NCI-H345 treated with DMSO at 0.1 percent for 48 hours (cell line): Measurements from ENCODE around the gene CNN3.

Experiments
- DNase-seq: peaks from one replicate; lab custom pipeline; 2025; ENCODE audit not compliant: unreplicated experiment; lab: John Stamatoyannopoulos, UW

The CNN3 gene

DNA sequence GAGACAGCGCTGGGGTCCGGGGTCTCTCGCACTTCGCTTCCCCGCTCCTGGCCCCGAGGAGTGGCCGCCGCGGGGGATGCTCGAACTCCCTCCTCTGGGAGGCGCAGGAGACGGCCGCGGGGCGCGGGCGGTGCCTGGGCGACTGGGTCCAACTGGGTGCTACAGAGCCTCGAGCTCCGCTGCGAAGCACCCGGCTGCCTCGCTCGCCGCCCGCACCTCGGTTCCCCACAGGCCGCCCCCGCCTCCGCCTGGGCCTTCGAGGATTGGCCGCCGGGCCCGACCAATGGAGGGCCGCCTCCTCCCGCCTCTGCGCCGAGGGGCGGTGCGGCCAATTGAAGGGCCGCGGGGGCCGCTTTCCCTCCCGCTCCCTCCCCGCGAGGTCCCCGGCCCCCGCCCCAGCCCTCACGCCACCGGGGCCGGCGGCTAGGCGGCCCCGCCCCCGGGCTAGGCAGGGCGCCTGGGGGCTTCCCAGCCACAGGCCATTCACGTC, at the start of gene CNN3:
Gene CNN3, minus strand, starts transcription at position 196 of the 490 bp plus-strand sequence. CDS start 216 bp downstream, outside the sequence.
- peak; percentile 62 for DNase-seq

DNA sequence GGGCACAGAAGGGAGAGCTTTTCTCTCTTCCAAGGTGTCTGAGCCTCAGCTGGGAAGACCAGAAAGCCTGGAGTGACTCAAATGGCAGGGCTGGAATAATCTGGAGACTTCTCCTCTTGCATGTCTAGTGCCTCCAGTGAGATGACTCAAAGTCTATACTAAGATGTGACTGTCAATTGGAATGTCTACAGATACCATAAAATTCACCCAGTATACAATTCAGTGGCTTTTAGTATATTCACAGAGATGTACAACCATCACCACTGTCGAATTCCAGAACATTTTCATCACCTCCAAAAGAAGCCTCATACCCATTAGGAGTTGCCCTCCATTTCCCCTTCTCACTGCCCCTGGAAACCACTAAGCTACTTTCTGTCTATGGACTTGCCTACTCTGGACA, 47.9 kb upstream of the CNN3 start:
- DNase-seq: no peak

DNA sequence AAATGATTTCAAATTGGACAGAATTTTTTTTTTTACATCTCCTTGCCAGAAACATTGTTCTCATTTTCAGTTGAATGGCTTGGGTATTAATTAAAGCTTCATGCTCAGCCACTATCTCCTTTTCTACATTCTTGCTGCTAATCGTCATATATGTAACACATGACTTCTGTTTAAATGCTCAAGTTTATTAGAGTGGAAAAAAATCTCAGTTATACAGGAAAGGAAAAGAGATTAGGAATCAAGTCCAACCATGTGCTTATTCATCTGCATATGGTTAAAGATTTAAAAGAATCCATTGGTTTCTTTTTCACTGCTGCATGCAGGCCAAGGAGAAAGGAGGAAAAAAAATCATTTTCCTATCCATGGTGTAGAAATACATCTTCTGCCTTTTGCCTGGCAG, 47.3 kb upstream of the CNN3 start:
- no peak for DNase-seq

DNA sequence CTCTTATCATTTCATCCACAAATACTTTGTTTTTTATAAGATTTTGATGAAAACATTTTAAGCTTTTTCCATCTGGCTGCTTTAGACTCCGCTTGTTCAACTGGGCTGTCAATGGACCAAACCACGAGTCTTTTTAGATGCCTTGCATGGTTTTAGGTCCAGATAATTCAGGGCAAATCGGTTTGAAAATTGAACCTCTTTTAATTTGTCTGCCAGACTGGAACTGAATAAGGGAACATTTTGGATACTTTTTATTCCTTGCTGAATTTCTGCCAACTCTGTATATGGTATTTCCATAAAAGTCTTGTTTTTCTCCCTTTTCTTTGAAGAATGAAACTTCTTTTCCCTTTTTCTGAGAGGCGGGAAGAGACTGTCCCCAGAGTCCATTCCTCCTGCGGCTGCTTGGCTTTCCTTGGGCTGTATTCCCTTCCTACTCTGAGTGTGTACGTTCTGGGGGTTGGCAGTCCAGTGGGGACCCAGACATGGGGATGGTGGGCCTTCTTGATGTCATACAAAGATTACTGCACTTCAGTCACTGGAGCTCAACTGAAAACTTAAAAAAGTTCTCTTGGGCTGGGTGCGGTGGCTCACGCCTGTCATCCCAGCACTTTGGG, 46.5 kb upstream of the CNN3 start:
- no peak for DNase-seq

DNA sequence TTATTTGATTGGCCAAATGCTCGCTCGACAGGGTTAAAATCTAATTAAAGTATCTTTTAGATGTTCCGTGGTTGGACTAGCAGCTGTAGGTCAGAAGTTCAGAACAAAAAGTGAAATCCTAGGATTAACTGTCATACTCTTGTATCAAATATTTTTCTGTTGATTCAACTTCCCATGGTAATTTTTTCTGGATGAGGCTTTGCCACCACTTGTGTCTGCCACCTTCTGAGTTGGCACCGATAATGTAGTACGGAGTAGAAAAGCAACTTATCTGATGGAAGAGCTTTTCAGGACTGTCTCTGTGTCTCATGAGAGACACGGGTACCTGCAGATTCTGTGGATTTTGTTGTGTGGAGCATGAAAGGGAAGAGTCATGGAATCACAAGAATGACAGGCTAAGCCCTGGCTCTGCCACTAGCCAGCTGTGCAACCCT, 44.6 kb upstream of the CNN3 start:
- no peak for DNase-seq

DNA sequence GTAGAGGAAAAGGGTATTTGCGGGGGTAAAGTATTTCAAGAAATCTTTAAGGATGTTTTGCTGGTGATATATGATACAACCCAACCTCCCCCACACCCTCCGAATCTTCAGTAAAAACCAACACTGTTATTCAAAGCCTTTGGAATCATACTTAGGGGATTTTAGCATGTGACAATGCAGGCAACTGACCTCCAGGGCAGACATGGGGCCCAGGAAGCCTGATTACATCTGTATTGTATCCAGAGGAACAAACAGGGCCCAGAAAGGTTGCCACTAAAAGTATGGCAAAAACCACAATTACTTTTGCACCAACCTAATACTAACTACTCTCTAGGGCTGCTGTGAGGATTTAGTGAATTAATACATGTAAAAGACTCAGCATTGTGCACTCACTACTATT, 43.9 kb upstream of the CNN3 start:
- no peak for DNase-seq

DNA sequence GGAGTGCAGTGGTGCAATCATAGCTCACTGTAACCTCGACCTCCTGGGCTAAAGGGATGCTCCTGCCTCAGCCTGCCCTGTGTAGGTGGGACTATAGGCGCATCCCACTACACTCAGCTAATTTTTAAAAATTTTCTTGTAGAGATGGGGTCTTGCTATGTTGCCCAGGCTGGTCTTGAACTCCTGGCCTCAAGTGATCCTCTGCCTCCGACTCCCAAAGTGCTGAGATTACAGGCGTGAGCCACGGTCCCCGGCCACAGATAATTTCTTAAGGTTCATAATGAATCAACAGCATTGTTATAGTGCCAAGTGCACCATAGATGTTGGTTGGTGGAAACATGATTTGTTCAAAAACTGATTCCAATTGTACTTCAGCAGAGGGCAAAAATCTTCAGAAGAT, 42.2 kb upstream of the CNN3 start:
- no peak for DNase-seq

DNA sequence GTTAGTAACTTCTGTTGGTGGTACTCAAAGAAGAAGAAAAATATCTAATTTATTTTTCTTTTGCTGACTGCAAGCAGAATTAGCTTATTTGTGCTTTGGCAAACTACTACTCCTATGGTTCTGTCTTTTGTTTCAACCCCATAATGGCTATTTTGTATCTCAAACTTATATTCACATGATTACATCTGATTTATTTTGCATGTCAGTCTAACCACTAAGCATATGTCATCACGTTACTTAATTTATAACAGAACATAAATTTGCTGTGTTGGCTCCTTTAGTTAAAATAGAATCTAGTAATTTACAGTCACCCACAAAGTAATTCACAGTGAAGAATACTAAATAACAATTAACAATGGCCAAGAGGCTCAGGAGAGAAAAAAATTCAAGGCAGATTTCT, 39.1 kb upstream of the CNN3 start:
- DNase-seq: no peak

DNA sequence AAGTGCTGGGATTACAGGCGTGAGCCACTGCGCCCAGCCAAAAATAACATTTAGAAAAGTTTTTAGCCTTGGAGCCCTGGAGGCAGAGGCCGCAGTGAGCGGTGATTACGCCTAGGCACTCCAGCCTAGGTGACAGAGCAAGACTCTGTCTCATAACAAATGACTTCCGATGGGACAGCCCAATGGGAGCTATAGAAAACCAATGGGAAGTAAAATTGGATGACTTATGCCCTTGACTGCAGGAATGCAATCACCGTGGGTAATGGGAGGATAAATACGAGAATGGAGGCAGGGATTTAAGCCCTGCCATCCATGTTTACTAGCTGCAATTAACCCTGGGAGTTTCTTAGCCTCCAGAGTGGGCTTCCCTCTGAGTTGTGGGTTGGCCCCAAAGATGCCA, 37.0 kb upstream of the CNN3 start:
- DNase-seq: no peak

DNA sequence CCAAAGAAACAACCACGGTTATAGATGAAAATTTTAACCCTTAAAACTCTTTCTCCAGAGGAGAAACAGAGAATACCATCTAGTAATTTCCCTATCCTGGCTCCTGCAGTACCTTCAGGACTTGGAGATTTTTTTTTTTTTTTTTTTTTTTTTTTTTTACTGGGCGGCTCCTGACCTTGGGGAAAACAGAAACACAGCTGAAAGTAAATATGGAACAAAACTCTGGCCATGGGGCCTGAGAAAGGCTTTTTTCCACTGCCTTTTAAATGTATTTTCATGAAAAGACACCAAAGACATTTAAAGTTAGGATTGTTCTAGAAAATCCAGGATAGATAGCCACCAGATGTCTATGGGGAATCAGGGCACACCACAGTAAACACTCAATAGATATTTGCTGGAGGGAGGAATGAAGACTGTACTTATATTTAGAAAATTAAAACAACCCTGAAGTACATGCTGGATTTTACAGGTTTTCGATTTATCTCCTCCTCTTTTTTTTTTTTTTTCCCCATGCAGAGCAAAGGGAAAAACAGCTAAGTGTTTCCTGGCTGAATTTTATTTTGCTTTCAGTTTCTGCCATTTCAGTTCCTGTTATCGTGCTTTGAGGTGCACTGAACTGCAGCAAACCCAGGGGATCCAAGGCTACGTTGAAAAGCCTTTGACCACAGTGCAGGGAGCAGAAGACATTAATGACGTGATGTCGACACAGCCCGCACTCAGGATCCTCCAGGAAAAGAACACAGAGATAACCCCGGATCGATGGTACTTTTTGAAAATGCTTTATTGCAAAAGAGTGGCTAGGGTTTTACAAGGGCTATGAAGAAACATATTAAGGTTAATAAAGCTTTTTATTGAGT, 35.7 kb upstream of the CNN3 start:
- no peak for DNase-seq

DNA sequence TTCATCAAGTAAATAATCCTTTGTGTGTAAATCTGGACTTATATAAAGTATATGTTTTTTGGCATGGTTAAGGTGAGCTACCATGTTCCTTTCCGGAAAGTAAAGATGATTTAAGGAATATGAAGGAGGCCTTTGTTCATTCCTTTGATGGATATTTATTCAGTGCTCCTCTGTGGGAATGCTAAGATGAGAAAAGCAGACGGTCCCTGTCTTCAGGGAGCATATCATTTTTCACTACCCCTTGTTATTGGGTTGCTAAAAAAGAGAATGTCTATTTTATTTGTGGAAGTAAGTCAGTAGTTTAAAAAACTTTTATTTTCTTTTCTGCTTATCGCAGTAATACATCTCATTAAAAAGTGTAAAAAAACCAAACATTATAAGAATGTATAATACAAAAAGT, 35.1 kb upstream of the CNN3 start:
- no peak for DNase-seq

DNA sequence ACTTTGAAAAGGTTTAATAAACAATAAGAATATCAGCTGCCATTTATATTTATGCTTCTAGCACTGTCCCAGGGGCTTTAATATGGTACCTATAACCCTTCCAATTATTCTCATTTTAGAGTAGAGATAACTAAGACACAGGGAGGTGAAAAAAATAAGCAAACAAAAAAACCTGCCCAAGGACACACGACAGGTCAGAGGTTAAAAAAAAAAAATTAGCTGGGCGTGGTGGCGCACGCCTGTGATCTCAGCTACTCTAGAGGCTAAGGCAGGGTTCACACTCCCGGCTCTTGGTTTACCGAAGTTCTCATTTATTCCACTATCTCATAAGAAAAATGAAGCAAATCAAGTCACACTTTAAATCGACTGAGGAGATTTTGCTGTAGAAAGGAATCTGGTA, 34.7 kb upstream of the CNN3 start:
- DNase-seq: no peak

DNA sequence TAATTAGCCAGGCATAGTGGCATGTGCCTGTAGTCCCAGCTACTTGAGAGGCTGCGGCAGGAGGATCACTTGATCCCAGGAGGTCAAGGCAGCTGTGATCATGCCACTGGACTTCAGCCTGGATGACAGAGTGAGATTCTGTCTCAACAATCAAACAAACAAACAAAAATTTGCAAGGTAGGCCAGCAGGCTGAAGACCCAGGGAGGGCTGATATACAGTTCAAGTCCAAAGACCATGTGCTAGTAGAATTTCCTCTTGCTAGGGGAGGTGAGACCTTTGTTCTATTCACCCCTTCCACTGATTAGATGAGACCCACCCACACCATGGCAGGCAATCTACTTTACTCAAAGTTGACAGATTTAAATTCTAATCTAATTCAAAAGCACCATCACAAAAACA, 31.2 kb upstream of the CNN3 start:
- no peak for DNase-seq

DNA sequence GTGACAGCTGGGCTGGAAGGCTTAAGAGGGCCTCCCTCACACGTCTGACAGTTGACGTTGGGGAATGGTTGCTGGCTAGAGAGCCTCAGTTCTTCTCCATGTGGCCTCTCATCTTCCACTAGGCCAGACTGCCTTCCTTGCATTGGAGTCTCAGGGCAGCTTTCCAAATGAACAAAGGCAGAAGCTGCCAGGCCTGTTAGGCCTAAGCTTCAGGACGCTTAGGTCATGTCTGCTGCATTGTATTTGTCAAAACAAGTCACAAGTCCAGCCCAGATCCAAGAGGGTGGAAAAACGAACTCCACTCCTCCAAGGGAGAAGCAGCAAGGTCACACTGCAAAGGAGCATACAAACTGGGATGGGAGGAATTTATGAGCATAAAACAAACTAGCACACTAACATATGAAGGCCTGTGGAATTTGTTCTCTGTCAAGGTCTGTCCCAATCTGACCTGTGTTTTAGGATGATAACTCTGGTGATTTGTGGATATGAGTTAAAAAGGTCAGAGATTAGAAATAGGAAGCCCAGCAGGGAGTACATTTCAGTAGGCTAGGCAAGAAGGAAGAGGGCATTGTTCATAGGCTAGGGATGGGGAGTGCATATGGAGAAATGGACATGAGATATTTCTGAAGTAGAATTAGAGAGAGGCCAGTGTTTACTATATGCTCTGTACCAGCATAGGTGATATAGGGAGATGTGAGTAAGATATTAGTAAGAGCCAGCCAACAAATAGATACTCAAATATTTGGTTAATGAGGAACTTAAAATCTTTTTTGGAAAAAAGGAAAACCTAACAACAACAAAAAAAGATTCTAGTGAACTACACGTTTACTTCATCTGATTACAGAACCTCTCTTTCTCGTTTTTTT, 29.1 kb upstream of the CNN3 start:
- DNase-seq: no peak

DNA sequence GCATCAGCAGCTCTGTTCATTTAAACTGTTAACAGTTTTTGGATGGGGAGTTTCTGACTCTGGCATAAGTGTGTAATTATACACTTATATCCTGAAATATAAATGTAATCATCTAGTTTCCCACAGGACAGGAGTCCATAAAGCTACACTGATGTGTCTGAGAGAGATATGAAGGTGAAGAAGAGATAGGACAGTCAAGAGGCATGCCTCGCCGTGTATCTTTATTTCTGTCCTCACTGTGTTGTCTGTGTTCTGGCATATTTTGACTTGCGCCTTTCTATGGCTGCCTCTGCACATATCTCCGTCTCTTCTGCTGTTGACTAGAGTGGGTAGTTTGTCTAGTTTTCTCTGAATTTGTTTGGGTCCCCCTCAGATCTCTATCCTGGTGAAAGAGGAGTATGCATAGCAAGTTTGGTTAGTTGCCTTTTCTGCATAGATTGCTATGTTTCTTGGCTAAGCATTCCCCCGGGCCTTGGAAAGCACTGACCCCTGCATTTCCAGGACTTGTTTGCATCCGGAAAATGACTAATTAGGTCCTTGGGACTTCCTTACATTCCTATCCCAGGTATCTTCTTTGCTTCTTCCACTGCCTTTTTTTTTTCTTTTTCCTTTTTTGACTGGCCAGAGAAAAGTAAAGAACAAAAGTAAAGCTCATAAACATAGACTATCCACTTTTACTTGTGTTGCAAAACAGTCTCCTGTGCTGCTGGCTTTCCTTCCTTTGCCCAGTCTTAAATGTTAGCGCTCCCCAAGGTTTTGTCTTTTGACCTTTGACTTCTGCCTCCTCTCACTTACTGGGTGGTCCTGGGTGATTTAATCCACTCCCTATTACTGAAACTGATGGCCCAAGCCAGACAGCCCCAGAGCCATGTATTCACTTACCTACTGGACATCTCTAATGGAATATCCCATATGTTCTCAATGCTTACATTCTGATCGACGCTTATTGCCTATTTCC, 27.6 kb upstream of the CNN3 start:
- no peak for DNase-seq

DNA sequence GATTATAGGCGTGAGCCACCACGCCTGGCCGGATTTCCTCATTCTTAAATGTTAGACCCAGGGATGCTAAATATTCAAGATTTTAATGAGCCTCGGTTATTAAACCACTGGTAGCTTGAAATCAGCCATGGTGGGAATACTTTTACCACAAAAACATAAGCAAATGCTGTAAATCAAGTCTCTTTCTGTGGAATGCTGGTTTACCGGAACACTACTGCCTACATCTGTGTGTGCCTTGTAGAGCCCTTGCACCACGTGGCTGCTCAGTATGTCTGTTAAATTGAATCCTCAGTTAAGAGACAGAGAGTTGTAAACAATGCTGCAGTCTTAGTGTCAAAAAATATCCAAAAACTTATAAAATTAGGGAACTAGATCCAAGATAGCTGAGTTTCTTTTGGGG, 26.8 kb upstream of the CNN3 start:
- no peak for DNase-seq

DNA sequence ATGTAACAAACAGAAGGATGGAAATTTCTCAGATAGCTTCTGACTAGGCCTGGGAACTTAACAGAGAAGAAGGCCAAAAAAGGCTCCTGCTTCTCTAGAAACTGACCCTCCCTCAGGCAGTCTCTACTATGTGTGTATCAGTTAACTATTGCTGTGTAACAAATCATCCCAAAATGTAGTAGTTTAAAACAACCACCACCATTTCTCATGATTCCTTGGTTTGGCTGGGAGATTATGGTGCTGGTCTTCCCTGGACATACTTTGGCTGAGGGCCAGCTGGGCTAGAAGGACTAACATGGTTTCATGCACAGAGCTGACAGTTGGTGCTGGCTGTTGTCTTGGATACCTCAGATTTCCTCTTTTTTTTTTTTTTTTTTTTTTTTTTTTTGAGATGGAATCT, 26.2 kb upstream of the CNN3 start:
- no peak for DNase-seq

DNA sequence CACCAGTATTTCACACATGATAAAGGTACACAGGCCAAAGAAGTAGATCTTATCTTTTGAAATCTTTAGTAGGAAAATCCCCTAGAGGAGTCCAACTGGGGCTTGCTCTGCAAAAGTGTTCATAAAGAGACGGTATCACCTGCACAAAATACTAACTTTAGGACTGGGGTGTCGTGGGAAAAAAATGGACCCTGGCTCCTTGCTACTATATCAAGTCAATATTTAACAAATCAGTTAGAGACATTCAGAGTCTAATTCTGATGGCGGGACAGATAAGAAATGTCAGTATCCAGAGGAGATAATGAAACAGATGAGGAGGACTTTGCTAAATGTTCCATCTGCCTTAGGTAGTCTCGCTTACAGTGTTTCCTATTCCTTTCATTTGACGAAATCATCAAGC, 25.6 kb upstream of the CNN3 start:
- no peak for DNase-seq

DNA sequence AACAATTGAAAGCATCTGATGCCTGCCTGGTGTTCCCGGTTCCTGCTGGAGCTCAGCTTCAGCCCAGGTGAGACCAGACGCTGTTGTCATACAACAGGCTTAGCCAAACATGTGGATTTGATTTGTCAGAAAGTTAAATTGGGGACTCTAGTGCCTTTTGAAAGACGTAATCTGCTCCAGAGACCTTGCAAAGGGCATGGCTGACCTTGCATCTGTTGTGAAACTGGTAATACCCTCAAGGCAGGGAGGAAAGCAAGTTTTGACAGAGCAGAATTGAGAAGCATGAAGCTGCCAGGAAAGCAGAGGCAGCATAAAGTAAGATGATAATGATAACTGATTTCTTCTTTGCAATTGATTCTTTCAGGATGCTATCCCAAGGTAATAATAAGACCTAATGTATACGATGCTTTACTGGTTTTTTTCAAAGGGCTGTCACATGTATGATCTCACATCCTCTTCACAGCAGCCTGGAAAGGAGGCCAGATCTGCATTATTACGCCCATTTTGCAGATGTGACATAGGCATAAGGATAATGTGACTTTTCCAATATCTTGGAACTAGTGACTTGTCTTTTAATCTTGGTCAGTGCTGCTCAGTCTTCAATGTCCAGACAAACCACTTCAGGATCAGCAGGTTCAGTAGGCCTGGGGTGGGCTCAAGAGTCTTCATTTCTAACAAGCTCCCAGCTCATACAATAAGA, 24.7 kb upstream of the CNN3 start:
- no peak for DNase-seq

DNA sequence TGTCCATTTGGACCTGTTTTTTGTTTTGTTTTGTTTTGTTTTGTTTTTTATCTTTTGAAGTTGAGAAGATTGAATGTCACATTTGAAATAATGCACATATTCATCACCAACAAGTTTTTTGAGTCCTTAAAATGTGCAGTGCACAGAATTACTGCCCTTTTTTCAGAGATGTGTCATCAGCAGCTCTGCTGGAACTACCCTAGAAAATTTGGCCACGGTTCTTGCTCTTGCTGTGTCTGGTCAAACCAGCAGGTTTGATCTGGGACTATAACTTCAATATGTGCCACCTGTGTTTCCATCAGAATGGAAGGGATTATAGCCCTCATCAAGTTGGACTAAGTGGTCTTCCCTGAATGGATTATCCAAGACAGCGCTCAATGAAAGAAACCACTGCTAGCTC, 24.1 kb upstream of the CNN3 start:
- DNase-seq: no peak
